ENCODE measurements around the gene CERK.

DNA sequence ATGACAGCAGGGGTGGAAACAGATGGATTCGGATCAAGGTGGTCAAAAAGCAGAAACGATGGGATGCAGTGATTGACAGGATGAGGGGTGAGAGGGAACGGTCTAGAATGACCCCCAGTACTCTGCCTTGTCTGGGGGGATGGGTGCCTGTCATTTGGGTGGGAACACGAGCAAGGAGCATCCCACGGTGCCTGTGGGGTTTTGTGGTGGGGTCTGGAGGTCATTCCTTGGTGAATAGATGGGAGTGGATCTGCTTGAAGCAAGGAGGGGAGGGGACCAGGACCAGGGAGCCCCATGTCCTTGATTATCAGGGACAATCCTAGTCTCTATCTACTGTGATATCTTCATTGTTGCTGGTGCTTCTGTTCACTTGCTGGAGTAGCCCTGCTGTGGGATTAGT, 8.1 kb upstream of the CERK start:
- TF ChIP-seq, protein P1, sequence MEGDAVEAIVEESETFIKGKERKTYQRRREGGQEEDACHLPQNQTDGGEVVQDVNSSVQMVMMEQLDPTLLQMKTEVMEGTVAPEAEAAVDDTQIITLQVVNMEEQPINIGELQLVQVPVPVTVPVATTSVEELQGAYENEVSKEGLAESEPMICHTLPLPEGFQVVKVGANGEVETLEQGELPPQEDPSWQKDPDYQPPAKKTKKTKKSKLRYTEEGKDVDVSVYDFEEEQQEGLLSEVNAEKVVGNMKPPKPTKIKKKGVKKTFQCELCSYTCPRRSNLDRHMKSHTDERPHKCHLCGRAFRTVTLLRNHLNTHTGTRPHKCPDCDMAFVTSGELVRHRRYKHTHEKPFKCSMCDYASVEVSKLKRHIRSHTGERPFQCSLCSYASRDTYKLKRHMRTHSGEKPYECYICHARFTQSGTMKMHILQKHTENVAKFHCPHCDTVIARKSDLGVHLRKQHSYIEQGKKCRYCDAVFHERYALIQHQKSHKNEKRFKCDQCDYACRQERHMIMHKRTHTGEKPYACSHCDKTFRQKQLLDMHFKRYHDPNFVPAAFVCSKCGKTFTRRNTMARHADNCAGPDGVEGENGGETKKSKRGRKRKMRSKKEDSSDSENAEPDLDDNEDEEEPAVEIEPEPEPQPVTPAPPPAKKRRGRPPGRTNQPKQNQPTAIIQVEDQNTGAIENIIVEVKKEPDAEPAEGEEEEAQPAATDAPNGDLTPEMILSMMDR (IDR thresholded peaks at IDR 0.05) = no peak
- no peak for TF ChIP-seq POLR2A (IDR thresholded peaks at IDR 0.05)
- TF ChIP-seq POLR2AphosphoS5 (IDR thresholded peaks at IDR 0.05) = no peak
